ENCODE results near the gene SLC4A9. TPM values are rescaled to one million over a fixed set of nuclear protein-coding genes. Genes with fewer than 3 reads are reported as not detected.

The SLC4A9 gene
- polyA plus RNA-seq, 3 donors, result 0.06 to 0.12 TPM; not detected in 1

DNA sequence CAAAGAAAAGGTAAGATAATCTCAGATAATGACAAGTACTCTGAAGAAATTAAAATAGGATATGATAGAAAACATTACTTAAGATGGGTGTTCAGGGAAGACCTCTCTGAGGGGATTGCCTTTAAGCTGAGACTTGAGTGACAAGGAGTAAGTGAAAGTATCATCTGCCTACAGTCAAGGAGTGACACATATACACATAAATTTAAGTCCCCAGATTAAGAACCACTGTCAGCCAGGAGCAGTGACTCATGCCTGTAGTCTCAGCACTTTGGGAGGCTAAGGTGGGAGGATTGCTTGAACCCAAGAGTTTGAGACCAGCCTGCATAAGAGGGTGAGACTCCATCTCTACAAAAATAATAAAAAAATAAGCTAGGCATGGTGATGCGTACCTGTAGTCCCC, 22.0 kb downstream of the SLC4A9 start:
- H3K27ac ChIP-seq (ENCODE audit: low read depth, low read length), result no peak overlapping the region
- WGBS, 3 donors, result 84 to 92% (median 86%) methylated on average over 1 of the region's 1 CpG

DNA sequence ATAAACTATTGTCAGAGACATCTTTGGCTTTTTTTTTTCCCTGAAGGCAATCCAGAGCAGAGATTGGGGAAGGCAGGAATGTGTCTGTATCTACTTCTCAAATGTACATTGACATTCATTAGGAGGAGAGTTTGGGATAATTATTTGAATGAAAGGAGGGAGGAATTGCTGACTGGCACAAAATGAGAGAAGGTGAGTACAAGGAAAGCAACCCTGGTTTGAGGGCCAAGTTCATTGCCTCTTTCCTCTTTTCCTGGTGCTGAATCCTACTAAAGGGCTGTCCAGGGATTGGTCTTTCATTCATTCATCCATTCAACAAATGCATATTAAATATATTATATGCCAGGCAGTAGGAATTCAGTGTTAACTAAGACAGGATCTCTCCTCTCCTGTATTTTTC, 22.9 kb downstream of the SLC4A9 start:
- no peak overlapping the region for H3K27ac ChIP-seq (ENCODE audit: low read depth, low read length)

DNA sequence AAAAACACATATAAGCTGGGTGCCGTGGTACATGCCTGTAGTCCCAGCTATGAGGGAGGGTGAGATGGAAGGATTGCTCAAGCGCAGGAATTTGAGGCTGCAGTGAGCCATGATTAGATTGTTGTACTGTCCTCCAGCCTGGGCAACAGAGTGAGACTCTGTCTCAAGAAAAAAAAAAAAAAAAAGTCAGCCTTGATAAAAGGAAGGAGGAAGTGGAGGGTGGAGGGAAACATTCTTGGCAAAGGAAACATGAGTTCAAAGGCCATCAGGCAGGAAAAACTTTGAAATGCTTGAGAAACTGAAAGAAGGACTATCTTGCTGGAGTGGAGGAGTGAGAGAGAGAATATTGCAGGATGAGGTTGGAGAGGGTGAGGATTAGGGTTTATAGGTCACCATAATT, 23.3 kb downstream of the SLC4A9 start:
- WGBS, 3 donors, result 80 to 89% (median 84%) methylated on average over 2 of the region's 2 CpGs
- no peak overlapping the region for H3K27ac ChIP-seq (ENCODE audit: low read depth, low read length)

DNA sequence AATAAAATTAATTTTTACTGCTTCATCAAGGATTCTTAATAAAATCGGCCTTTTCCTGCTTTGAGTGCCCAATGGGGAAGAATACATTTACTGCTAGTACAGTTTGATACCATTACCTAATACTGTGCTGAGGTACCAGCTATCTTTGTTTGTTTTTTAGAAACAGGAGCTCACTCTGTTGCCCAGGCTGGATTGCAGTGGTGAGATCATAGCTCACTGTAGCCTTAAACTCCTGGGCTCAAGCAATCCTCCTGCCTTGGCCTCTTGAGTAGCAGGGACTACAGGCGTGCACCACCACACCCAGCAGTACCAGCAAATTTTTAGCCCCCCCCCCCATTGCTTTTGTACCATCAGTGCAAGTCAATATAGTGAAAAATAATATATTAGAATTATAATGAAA, 28.1 kb downstream of the SLC4A9 start:
- H3K27ac ChIP-seq (ENCODE audit: low read depth, low read length), result no peak overlapping the region
- WGBS, 3 donors, result 88 to 97% (median 90%) methylated on average over 2 of the region's 2 CpGs

DNA sequence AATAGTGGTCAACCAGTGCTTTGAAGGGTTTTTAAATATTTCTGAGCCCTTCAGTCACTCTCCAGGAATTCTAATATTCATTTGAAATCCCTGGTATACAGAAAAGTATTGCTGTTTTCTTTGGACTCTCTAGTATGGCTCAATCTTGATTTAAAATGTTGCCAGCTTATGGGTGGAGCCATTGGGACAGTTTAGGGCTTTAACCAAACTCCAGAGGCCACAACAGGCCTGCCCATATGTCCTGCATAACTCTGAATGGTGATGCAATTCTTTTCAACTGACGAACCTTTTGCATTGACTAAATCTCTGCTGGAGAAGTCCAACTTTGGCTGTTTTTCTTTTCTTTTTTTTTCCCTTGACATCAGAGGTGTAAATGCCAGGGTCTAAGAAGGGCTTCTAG, 31.3 kb downstream of the SLC4A9 start:
- H3K27ac ChIP-seq (ENCODE audit: low read depth, low read length), result no peak overlapping the region
- 55 to 85% (median 64%) methylated on average over 1 of the region's 1 CpG for WGBS, 3 donors

DNA sequence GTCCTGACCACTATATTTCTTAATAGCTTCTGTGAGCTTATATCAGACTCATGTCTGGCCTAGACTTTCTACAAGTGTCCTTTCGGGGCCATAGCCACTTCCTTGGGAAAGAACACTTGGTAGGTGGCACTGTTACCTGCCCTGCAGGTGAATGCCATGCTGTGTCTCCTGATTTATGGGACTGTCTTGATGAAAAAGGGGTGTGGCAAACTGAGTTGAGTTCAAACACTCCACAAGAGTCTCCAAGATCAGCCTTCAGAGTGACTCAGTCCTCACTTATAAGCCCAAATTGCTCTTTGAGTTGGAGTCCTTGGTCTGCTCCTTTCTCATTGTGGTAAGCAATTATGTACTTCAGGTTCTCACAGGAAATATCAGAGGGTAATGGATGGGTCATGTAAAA, 31.7 kb downstream of the SLC4A9 start:
- H3K27ac ChIP-seq (ENCODE audit: low read depth, low read length), result no peak overlapping the region
- 90 to 100% (median 95%) methylated on average over 1 of the region's 1 CpG for WGBS, 3 donors

DNA sequence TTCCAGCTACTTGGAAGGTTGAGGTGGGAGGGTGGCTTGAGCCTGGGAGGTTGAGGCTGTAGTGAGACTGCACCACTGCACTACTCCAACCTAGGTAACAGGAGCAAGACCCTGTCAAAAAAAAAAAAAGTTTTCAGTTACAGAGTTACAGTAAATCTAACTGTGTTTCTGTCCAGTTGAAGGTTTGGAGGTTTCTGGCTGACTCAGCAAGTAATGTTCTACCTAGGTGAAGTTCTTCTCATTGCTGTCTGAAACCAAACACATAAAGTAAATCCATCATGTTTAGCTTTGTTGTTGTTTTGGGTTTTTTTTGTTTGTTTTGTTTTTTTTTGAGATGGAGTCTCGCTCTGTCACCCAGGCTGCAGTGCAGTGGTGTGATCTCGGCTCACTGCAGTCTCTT, 33.7 kb downstream of the SLC4A9 start:
- 94 to 100% (median 100%) methylated on average over 2 of the region's 2 CpGs for WGBS, 3 donors

DNA sequence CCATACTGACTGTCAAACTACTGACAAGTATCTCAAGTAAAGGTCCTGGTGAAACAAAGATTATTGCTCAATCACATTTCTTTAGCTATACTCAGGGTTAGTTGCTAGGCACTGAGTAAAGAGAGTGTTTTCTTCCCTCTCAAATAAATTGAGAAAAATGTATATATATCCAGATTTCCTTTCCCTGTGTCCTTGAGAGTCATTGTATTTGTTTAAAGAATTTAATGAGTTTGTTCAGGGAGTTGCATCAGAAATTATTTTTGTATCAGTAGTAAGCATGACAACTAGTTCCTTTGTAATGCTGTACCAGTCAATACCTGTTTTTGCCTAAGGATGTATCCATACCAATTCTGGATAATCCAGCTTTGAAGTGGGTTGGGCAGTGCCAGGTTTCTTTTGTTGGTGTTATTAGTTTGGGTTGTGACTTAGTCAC, 38.4 kb downstream of the SLC4A9 start:
- H3K27ac ChIP-seq (ENCODE audit: low read depth, low read length), result no peak overlapping the region

More for the DNA sequence above, 33.7 kb downstream of the SLC4A9 start:
- no peak overlapping the region for H3K27ac ChIP-seq (ENCODE audit: low read depth, low read length)

DNA sequence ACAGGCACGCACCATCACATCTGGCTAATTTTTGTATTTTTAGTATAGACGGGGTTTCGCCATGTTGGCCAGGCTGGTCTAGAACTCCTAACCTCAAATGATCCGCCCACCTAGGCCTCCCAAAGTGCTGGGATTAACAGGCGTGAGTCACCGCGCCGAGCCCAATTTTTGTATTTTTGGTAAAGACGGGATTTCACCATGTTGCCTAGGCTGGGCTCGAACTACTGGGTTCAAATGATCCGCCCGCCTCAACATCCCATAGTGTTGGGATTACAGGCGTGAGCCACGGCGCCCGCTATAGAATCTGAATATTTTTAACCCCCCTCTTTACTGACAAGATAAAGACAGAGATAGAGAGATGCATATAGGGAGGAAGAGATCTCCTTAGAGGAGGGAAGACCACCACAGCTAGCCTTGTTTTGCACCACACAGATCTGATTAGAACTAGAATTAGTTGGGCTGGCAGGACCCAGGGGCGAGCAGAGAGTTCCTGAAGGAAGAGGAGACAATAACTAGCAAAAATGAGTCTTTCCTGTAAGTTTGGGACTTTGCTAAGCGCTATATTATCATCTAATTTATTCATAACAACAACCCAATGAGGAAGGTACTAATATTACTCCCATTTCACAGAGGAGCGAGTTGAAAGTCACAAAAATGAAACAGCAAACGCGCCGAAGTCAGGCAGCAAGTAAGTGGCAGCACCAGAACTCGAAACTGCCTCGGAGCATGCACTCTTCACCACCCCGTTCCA, 40.2 kb downstream of the SLC4A9 start:
- H3K27ac ChIP-seq (ENCODE audit: low read depth, low read length), result no peak overlapping the region
- 33 to 49% (median 47%) methylated on average over 25 of the region's 25 CpGs for WGBS, 3 donors

DNA sequence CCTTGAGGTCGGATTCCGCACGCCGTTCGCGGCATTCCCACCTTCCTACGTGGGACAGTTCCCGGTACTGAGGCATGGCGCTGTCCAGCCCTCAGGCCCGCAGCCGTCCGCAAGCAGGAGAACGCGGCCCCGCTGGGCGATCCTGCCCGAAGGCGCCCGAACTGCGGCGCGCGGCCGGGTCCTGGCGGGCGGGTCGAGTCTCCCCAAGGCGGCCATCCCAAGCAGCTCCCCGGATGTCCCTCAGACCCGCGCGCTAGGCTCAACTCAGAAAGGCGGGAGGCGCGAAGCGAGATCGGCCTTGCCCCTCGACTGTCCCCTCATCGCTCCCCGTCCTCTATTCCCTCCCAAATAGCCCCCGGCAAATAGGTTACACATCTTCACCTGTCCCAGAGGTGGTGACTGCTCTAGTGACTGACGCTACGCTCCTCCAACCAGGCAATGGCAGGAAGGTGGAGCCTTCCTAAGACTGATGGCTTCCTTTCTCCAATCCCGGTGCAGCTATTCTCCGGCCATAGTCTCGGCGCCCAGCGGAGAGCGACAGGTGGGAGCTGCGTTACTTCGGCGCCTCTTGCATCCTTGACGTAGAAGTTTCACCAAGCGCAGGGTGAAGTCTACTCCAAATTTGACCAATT, 40.9 kb downstream of the SLC4A9 start:
- peak overlapping the region; percentile 81 for H3K27ac ChIP-seq (ENCODE audit: low read depth, low read length)
- 0 to 1% (median 0%) methylated on average over 54 of the region's 54 CpGs for WGBS, 3 donors

DNA sequence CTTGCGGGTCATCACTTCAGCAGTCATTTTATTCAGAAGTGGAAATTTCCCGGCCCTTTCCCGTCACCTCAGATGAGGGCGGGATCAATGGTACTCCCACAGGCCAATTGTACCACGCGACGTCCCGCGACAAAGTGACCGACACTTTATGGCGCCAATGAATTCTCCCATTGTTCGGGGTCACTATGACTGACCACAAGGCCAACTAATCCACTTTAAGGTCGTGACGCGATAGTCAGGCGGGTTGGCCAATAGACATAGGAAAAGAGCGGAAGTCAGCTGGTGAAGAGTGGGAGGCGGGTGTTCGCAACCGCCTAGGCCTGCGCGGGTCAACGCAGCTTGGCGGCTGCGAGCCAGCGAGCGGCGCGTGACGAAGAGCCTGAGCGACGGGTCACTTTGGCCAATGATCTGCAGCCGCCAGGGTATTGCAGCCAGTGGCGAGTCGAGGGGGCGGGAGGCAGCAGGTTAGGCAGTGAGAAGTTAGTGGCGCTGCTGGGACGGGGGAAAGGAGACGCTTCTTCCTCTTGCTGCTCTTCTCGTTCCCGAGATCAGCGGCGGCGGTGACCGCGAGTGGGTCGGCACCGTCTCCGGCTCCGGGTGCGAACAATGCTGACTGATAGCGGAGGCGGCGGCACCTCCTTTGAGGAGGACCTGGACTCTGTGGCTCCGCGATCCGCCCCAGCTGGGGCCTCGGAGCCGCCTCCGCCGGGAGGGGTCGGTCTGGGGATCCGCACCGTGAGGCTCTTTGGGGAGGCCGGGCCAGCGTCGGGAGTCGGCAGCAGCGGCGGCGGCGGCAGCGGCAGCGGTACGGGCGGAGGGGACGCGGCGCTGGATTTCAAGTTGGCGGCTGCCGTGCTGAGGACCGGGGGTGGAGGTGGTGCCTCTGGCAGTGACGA, 41.6 kb downstream of the SLC4A9 start, which contains the start of gene ANKHD1:
Gene ANKHD1, plus strand, starts transcription at position 472 of the 896 bp plus-strand sequence. Its CDS starts 135 bp downstream, at position 607.
- H3K27ac ChIP-seq (ENCODE audit: low read depth, low read length), result peak within 1 kb of the TSS; percentile 84
- WGBS, 3 donors, result 0 to 1% (median 0%) methylated on average over 67 to 83 of the region's 83 CpGs

DNA sequence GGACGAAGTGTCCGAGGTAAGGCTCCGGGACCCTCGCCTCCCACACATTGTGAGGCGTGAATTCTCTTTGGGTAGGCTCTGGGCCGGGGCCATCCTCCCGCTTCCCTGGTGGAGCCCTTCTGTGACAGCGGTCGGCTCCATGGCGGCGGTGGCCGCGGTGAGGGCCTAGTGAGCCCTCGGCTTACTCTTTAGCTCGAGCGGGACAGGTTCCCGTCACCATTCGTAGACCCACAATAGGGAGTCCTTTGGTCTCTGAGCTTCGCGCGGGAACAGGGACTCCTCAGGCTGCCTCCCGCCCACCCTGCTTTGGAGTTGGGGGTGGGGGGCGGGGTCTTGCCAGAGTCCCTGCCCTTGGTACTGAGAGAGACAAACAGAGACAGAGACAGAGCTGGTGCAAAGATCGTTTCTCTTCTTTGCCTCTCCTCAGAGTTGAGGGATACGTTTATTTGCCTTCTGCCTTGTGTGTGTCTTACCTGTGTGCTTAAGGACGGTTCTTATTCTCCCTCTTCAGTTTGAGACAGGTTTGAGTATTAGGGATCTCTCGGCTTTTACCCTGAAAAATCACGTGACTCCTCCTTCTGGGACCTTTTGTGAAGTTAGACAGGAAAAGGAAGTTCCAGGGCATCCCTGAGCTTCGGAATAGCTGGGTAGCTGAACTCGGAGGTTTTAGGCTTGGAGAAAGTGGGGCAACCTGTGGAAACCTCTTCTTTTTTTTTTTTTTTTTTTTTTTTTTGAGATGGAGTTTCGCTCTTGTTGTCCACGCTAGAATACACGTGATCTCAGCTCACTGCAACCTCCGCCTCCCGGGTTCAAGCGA, 42.5 kb downstream of the SLC4A9 start:
- H3K27ac ChIP-seq (ENCODE audit: low read depth, low read length), result peak overlapping the region; percentile 84
- WGBS, 3 donors, result 1 to 3% (median 2%) methylated on average over 35 to 36 of the region's 36 CpGs

DNA sequence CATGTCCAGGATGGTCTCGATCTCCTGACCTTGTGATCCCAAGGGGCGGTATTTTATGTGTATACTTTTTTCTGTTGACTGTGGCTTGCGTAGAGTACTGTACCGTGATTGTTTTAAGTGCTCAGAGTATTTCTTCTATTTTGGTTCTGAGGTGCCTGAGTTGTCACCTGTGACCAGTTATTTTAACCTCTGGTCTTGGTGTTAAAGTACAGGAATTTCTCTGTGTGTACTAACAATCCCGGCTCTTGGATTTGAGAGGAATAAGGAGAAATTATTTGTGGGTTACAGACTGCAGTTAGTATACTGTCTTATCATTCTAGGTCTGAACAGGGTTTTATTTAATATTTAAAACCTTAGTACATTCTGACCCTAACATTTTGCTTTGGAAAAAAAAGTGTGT, 43.6 kb downstream of the SLC4A9 start:
- WGBS, 3 donors, result 42 to 76% (median 73%) methylated on average over 5 of the region's 5 CpGs
- H3K27ac ChIP-seq (ENCODE audit: low read depth, low read length), result no peak overlapping the region

DNA sequence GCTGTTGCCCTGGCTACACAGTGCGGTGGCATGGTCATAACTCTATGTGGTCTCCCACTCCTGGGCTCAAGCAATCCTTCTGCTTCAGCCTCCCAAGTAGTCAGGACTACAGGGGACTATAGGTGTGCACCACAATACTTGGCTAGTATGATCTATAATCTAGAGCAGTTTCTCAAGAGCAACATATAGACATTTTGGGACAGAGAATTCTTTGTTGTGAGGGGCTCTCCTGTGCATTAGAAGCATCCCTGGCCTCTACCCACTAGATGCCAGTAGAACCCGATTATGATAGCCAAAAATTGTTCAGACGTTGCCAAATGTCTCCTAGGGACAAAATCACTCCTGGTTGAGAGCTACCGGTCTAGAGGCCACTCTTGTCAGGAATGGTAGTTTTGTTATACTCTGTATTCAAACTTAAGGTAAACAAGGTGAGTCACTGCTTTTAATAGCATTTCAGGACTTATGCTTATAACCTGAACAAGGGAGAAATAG, 48.8 kb downstream of the SLC4A9 start:
- H3K27ac ChIP-seq (ENCODE audit: low read depth, low read length), result no peak overlapping the region
- 27 to 59% (median 58%) methylated on average over 4 of the region's 4 CpGs for WGBS, 3 donors

DNA sequence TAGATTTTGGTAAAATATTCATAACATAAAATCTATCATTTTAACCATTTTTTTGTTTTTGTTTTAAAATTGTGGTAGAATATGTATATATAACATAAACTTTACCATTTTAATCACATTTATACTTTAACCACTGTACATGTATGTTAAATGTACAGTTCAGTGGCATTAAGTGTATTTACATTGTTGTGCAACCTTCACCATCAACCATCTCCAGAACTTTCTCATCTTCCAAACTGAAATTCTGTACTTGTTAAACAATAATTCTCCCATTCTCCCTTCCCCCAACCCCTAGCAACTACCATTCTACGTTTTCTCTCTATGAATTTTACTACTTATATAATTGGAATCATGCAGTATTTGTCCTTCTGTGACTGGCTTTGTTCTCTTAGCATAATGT, 53.2 kb downstream of the SLC4A9 start:
- WGBS, 3 donors, result 67 to 74% (median 69%) methylated on average over 1 of the region's 1 CpG
- H3K27ac ChIP-seq (ENCODE audit: low read depth, low read length), result no peak overlapping the region

DNA sequence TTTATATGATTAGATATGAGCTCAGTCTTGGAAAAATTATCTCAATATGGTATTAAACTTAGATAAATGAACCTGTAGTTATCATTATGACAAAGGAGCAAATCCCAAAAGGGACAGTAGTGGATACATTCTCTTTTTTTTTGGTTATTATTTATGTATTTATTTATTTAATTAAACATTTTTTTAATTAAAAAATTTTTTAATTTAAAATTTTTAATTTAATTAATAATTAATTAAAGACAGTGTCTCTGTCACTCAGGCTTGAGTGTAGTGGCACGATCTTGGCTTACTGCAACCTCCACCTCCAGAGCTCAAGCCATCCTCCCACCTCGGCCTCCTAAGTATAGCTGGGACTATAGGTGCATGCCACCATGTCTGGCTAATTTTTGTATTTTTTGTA, 57.2 kb downstream of the SLC4A9 start:
- no peak overlapping the region for H3K27ac ChIP-seq (ENCODE audit: low read depth, low read length)
- 98% methylated on average over 2 of the region's 2 CpGs for WGBS, 3 donors

DNA sequence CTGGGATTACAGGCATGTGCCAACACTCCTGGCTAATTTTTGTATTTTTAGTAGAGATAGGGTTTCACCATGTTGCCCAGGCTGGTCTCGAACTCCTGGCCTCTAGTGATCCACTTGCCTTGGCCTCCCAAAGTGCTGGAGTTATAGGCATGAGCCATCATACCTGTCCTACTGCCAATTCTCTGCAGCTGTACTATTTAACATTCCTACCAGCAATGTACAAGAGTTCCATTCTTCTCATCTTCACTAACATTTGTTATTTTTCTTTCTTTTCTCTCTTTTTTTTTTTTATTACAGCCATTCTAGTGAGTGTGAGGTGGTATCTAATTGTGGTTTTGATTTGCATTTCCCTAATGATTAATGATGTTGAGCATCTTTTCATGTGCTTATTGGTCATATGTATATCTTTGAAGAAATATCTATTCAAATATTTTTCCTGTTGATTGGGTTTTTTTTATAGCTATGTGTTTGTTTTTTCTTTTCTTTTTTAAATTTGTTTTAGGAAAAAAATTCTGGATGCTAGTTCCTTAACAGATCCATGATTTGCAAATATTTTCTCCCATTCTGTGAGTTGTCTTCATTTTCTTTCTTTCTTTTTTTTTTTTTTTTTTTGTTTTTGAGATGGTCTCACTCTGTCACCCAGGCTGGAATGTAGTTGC, 59.0 kb downstream of the SLC4A9 start:
- 95 to 100% (median 100%) methylated on average over 1 of the region's 1 CpG for WGBS, 3 donors
- H3K27ac ChIP-seq (ENCODE audit: low read depth, low read length), result no peak overlapping the region

DNA sequence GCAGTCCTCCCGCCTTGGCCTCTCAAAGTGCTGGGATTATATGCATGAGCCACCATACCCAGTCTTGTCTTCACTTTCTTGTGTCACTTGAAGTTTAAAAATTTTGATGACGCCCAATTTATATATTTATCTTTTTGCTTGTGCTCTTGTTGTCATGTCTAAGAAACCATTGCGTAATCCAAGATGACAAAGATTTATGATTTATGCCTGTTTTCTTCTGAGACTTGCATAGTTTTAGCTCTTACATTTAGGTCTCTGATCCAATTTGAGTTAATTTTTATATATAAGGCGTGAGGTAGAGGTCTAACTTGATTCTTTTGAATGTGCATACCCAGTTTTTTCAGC, 60.2 kb downstream of the SLC4A9 start:
- 92 to 94% (median 93%) methylated on average over 4 of the region's 4 CpGs for WGBS, 3 donors

More for the DNA sequence above, 60.2 kb downstream of the SLC4A9 start:
- H3K27ac ChIP-seq (ENCODE audit: low read depth, low read length), result no peak overlapping the region
